SK-N-SH treated with all-trans-retinoic acid at 6 μM for 48 hours (cell line): ENCODE data around the gene GRN.

Experiments used
- BACH2 ChIP-seq: fragments of 250-450 bp; sonication (Bioruptor Pico); IDR thresholded peaks from 2 replicates; pipeline ENCODE4 v1.9.0; 2021; ENCODE audit warnings: mild to moderate bottlenecking, borderline replicate concordance
- CSDC2 ChIP-seq: fragments of 250-450 bp; sonication (Bioruptor Pico); IDR thresholded peaks from 2 replicates; pipeline ENCODE4 v1.5.0; 2020; ENCODE audit warnings: mild to moderate bottlenecking, moderate library complexity
- ESRRG ChIP-seq: fragments of 250-450 bp; sonication (Bioruptor Pico); IDR thresholded peaks from 2 replicates; pipeline ENCODE4 v1.6.1; 2021; ENCODE audit warnings: mild to moderate bottlenecking
- ISL1 ChIP-seq: fragments of 250-450 bp; sonication (Bioruptor Pico); IDR thresholded peaks from 2 replicates; pipeline ENCODE4 v2.1.2; 2022; ENCODE audit warnings: mild to moderate bottlenecking, moderate library complexity
- OSR1 ChIP-seq: fragments of 250-450 bp; sonication (Bioruptor Pico); IDR thresholded peaks from 2 replicates; pipeline ENCODE4 v1.8.0; 2022; ENCODE audit warnings: moderate library complexity, mild to moderate bottlenecking, inconsistent platforms
- PPARA ChIP-seq: fragments of 250-450 bp; sonication (Bioruptor Pico); IDR thresholded peaks from 2 replicates; pipeline ENCODE4 v1.5.0; 2020; ENCODE audit warnings: mild to moderate bottlenecking, borderline replicate concordance
- TCF4 ChIP-seq: fragments of 250-450 bp; sonication (Bioruptor Pico); IDR thresholded peaks from 2 replicates; pipeline ENCODE4 v1.8.0; 2021; ENCODE audit warnings: mild to moderate bottlenecking, moderate library complexity, borderline replicate concordance
- ZNF8 ChIP-seq: fragments of 450-650 bp; formaldehyde crosslinking; IDR thresholded peaks from 2 replicates; pipeline ENCODE4 v1.5.0; 2020; ENCODE audit warnings: mild to moderate bottlenecking, moderate library complexity
- TF ChIP-seq, protein P1 (sequence below): fragments of 250-450 bp; sonication (Bioruptor Pico); IDR thresholded peaks from 2 replicates; pipeline ENCODE4 v1.5.1; 2020; ENCODE audit warnings: low read depth, mild to moderate bottlenecking, moderate library complexity

DNA sequence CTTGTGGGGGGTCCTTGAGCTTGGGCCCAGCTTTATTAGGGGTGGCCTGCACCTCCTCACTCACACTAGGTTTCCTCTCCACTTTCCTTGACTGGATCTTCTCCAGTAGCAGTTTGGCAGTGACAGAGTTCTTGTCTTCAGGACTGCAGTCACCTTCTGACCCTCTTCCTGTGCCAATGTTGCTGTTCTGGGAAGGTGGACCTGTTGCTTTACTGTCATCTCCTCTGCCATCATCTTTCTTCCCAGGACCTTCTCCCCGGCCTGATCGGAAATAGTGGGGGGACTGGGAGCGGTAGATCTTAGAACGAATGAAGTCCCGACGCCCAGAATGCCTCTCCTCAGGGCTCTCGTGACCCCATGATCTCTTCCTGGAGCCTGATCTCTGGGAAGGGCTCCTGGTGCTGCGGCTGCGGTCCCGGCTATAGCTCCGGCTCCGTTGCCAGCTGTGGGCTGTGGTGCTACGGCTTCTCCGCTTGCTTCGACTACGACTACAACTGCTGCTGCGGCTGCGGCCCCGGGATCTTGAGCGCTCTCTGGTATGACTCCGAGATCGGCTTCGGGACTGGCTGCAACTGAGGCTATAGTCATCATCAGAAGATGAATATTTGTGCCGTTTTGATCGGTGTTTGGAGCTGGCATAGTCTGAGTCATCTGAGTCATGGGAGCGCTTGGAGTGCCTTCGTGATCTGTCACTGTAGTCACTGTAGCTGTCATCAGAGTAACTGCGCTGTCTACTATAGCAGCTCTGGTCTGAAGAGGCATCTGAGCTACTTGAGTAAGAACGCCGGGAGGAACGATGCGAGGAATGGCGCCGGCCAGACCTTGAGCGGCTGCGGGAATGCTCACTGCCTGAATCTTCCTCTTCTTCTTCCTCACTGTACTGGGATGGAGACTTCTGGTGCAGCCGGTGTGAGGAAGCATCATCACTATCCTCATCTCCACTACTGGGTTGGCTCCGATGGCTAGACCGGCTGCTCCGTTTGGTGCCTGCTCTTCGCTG is 53.9 kb downstream of the GRN start:
- no peak for TF ChIP-seq ZNF8 (CRISPR knock-in tag)
- TF ChIP-seq ESRRG (CRISPR knock-in tag), result no peak
- no peak for TF ChIP-seq TCF4 (CRISPR knock-in tag)
- TF ChIP-seq PPARA (CRISPR knock-in tag), result no peak
- TF ChIP-seq, protein P1, sequence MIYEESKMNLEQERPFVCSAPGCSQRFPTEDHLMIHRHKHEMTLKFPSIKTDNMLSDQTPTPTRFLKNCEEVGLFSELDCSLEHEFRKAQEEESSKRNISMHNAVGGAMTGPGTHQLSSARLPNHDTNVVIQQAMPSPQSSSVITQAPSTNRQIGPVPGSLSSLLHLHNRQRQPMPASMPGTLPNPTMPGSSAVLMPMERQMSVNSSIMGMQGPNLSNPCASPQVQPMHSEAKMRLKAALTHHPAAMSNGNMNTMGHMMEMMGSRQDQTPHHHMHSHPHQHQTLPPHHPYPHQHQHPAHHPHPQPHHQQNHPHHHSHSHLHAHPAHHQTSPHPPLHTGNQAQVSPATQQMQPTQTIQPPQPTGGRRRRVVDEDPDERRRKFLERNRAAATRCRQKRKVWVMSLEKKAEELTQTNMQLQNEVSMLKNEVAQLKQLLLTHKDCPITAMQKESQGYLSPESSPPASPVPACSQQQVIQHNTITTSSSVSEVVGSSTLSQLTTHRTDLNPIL, result no peak
- no peak for TF ChIP-seq OSR1 (CRISPR knock-in tag)
- no peak for TF ChIP-seq BACH2
- TF ChIP-seq CSDC2 (CRISPR knock-in tag), result no peak
- TF ChIP-seq ISL1 (CRISPR knock-in tag), result no peak
